ENCODE measurements around the gene STX1B. TPM values are rescaled to one million over a fixed set of nuclear protein-coding genes. Genes with fewer than 3 reads are reported as not detected.

STX1B gene
- total RNA-seq, 1 experiment from 2014 or later, result 15.9 TPM

- ChIA-PET POLR2A (interaction anchor here (0.8 to 2.2 kb wide), 3 partner anchors 59 to 475 kb away, joined by 3 to 4 read pairs (median 4); partner anchors contain the start of gene KAT8), CTCF (interaction anchor here (0.5 to 5.1 kb wide), 10 partner anchors 13 to 447 kb away, joined by 3 to 83 read pairs (median 4); partner anchors contain the start of gene STX1B)
- no peak for DNase-seq (ENCODE audit: low spot score)
- peaks cover 17% of the 10 kb centered on the region for H3K36me3 Mint-ChIP-seq
- no peaks in the 10 kb centered on the region for H3K27me3 Mint-ChIP-seq (ENCODE audit: low read depth)
- TF ChIP-seq, protein P1, sequence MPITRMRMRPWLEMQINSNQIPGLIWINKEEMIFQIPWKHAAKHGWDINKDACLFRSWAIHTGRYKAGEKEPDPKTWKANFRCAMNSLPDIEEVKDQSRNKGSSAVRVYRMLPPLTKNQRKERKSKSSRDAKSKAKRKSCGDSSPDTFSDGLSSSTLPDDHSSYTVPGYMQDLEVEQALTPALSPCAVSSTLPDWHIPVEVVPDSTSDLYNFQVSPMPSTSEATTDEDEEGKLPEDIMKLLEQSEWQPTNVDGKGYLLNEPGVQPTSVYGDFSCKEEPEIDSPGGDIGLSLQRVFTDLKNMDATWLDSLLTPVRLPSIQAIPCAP (CRISPR knock-in tag; IDR thresholded peaks at IDR 0.05), result no peak
- TF ChIP-seq KAT7 (CRISPR knock-in tag; IDR thresholded peaks at IDR 0.05; ENCODE audit: borderline replicate concordance) (no peak), NR3C1 (CRISPR knock-in tag; conservative IDR thresholded peaks at IDR 0.05; ENCODE audit: low read depth) (no peak), MYBL2 (CRISPR knock-in tag; IDR thresholded peaks at IDR 0.05) (no peak), RORB (CRISPR knock-in tag; IDR thresholded peaks at IDR 0.05) (no peak), FOXP4 (CRISPR knock-in tag; IDR thresholded peaks at IDR 0.05) (no peak), FOXP1 (CRISPR knock-in tag; IDR thresholded peaks at IDR 0.05; ENCODE audit: borderline replicate concordance) (no peak), NFATC4 (CRISPR knock-in tag; IDR thresholded peaks at IDR 0.05) (no peak), NFYB (CRISPR knock-in tag; conservative IDR thresholded peaks at IDR 0.05; ENCODE audit: low read depth) (no peak), ZNF281 (CRISPR knock-in tag; IDR thresholded peaks at IDR 0.05) (no peak), NR1H2 (CRISPR knock-in tag; IDR thresholded peaks at IDR 0.05) (no peak), ZNF138 (CRISPR knock-in tag; conservative IDR thresholded peaks at IDR 0.05) (no peak), ZNF121 (CRISPR knock-in tag; IDR thresholded peaks at IDR 0.05) (no peak), TEAD4 (CRISPR knock-in tag; IDR thresholded peaks at IDR 0.05) (no peak)
- TF ChIP-seq, protein P2, sequence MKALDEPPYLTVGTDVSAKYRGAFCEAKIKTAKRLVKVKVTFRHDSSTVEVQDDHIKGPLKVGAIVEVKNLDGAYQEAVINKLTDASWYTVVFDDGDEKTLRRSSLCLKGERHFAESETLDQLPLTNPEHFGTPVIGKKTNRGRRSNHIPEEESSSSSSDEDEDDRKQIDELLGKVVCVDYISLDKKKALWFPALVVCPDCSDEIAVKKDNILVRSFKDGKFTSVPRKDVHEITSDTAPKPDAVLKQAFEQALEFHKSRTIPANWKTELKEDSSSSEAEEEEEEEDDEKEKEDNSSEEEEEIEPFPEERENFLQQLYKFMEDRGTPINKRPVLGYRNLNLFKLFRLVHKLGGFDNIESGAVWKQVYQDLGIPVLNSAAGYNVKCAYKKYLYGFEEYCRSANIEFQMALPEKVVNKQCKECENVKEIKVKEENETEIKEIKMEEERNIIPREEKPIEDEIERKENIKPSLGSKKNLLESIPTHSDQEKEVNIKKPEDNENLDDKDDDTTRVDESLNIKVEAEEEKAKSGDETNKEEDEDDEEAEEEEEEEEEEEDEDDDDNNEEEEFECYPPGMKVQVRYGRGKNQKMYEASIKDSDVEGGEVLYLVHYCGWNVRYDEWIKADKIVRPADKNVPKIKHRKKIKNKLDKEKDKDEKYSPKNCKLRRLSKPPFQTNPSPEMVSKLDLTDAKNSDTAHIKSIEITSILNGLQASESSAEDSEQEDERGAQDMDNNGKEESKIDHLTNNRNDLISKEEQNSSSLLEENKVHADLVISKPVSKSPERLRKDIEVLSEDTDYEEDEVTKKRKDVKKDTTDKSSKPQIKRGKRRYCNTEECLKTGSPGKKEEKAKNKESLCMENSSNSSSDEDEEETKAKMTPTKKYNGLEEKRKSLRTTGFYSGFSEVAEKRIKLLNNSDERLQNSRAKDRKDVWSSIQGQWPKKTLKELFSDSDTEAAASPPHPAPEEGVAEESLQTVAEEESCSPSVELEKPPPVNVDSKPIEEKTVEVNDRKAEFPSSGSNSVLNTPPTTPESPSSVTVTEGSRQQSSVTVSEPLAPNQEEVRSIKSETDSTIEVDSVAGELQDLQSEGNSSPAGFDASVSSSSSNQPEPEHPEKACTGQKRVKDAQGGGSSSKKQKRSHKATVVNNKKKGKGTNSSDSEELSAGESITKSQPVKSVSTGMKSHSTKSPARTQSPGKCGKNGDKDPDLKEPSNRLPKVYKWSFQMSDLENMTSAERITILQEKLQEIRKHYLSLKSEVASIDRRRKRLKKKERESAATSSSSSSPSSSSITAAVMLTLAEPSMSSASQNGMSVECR (CRISPR knock-in tag; IDR thresholded peaks at IDR 0.05; ENCODE audit: borderline replicate concordance), result no peak
- TF ChIP-seq, protein P3, sequence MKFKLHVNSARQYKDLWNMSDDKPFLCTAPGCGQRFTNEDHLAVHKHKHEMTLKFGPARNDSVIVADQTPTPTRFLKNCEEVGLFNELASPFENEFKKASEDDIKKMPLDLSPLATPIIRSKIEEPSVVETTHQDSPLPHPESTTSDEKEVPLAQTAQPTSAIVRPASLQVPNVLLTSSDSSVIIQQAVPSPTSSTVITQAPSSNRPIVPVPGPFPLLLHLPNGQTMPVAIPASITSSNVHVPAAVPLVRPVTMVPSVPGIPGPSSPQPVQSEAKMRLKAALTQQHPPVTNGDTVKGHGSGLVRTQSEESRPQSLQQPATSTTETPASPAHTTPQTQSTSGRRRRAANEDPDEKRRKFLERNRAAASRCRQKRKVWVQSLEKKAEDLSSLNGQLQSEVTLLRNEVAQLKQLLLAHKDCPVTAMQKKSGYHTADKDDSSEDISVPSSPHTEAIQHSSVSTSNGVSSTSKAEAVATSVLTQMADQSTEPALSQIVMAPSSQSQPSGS (CRISPR knock-in tag; IDR thresholded peaks at IDR 0.05; ENCODE audit: borderline replicate concordance, low read depth), result no peak
- TF ChIP-seq, protein P4, sequence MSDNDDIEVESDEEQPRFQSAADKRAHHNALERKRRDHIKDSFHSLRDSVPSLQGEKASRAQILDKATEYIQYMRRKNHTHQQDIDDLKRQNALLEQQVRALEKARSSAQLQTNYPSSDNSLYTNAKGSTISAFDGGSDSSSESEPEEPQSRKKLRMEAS (CRISPR knock-in tag; IDR thresholded peaks at IDR 0.05), result no peak
- H3K4me3 Mint-ChIP-seq, result no peak overlapping the region
- peaks cover 6% of the 10 kb centered on the region for H3K4me1 Mint-ChIP-seq
- no peak overlapping the region for H3K27ac Mint-ChIP-seq
- ATAC-seq, result no peak
- no peaks in the 10 kb centered on the region for H3K9me3 Mint-ChIP-seq
Measured at GRCh38 chr16:30983289-30983889, 27.0 kb downstream of the STX1B start.

All from WTC11 (cell line).